Measurements from ENCODE around the gene AHCYL1. TPM values are rescaled to one million over a fixed set of nuclear protein-coding genes. Genes with fewer than 3 reads are reported as not detected.

AHCYL1 gene
- total and polyA plus RNA-seq, 2 of the 8 experiments (the other 6 are each of a cell fraction or from before 2014, with no cell fraction given), result 64.5 to 95.9 TPM

GRCh38 chr1:109938556-109938955 is 46.0 kb upstream of the AHCYL1 start (continued):
- TF ChIP-seq PHF8 (conservative IDR thresholded peaks at IDR 0.05; ENCODE audit: low read depth, low read length), result no peak

All from H1 (cell line).